Lung (tissue), 12 donors: ENCODE results near the gene HNRNPUL1. TPM values are rescaled to one million over a fixed set of nuclear protein-coding genes. Genes with fewer than 3 reads are reported as not detected.

Source experiments
- ATAC-seq: fragments of 200-7000 bp; cut with Tn5 transposase; one replicate; pipeline ENCODE4 v1.9.1; 2020; ENCODE audit warnings: moderate number of reproducible peaks; ENCODE audit not compliant: insufficient read depth, low FRiP score
- DNase-seq, 3 donors: peaks; one replicate each; pipeline ENCODE4 v3.0.0-alpha.2; 2013 to 2017
- H3K27ac ChIP-seq, 2 donors: one replicate each; pipeline ENCODE4 v1.5.1; 2013; ENCODE audit warnings: mild to moderate bottlenecking in 2 of 2, moderate library complexity in 2 of 2, control low read depth in 1 of 2, inconsistent platforms in 1 of 2, low read depth in 1 of 2, low read length in 1 of 2
- H3K27me3 ChIP-seq, 3 donors: one replicate each; pipeline ENCODE4 v1.5.1; 2013; ENCODE audit warnings: low read length in 2 of 3; ENCODE audit not compliant: control insufficient read depth in 3 of 3, insufficient read depth in 3 of 3
- H3K36me3 ChIP-seq, 4 donors: one replicate each; pipeline ENCODE4 v1.5.1; 2013; ENCODE audit warnings: low read length in 4 of 4, mild to moderate bottlenecking in 1 of 4, moderate library complexity in 1 of 4; ENCODE audit not compliant: control insufficient read depth in 4 of 4, insufficient read depth in 4 of 4
- H3K4me1 ChIP-seq, 5 donors: one replicate each; pipeline ENCODE4 v1.5.1; 2013; ENCODE audit warnings: low read length in 5 of 5, mild to moderate bottlenecking in 2 of 5, moderate library complexity in 1 of 5; ENCODE audit not compliant: control insufficient read depth in 5 of 5, insufficient read depth in 5 of 5
- H3K4me3 ChIP-seq: one replicate; pipeline ENCODE4 v1.5.1; 2013; ENCODE audit warnings: mild to moderate bottlenecking, control low read depth, moderate library complexity
- H3K9ac ChIP-seq, 2 donors: one replicate each; pipeline ENCODE4 v1.5.1; 2013; ENCODE audit warnings: low read length in 2 of 2, control low read depth in 1 of 2; ENCODE audit not compliant: insufficient read depth in 1 of 2
- H3K9me3 ChIP-seq, 4 donors: one replicate each; pipeline ENCODE4 v1.5.1; 2013; ENCODE audit warnings: low read length in 3 of 4, mild to moderate bottlenecking in 1 of 4, moderate library complexity in 1 of 4; ENCODE audit not compliant: control insufficient read depth in 4 of 4, insufficient read depth in 3 of 4
- CTCF ChIP-seq: IDR thresholded peaks from 2 replicates; pipeline ENCODE4 v1.5.1; 2012; ENCODE audit warnings: mild to moderate bottlenecking; ENCODE audit errors: control extremely low read depth, extremely low read depth
- WGBS, 2 donors: extraction: QIAGEN DNeasy Blood & Tissue Kit; methylation state at CpG; one replicate each; pipeline ENCODE4 v1.1.7; 2013; 5-methylcytosine and 5-hydroxymethylcytosine counted together
- polyA plus RNA-seq, 2 donors: library from polyadenylated mRNA; stranded (reverse); fragments of 200-250 nt; gene quantifications; one replicate each; pipeline ENCODE4 v1.2.1, GENCODE V29; 2013
- total RNA-seq, 2 donors: library from RNA; depleted of rRNA in 1 of 2; stranded (reverse); fragments of >200 nt in 1 of 2; gene quantifications; one replicate each; pipeline ENCODE4 v1.2.1, GENCODE V29; 2014 to 2021
- donor health status: control.
- donor health status: control.
- donor health status: Bipolar disorder and iron deficiency.
- donor health status: healthy.
- donor health status: DM: yes; HTN: yes; CAD: no.

Gene HNRNPUL1
- total and polyA plus RNA-seq, 4 donors: 92.2 to 198 (median 144) TPM

- no peak overlapping the region for H3K27ac ChIP-seq
- no peaks in the 10 kb centered on the region for H3K9me3 ChIP-seq
- H3K36me3 ChIP-seq: peaks cover 65 to 81% (median 75%) of the 10 kb centered on the region in 4 donors
- DNase-seq: no peak
- no peaks in the 10 kb centered on the region for H3K4me1 ChIP-seq
- 91 to 94% methylated on average over 6 of the region's 6 CpGs for WGBS, 2 donors
- no peaks in the 10 kb centered on the region for H3K27me3 ChIP-seq
- no peak overlapping the region for H3K9ac ChIP-seq
- TF ChIP-seq CTCF: no peak
- ATAC-seq: no peak
- no peak overlapping the region for H3K4me3 ChIP-seq
Observed at GRCh38 chr19:41273076-41273475, 8.9 kb downstream of the HNRNPUL1 start.

GRCh38 chr19:41274802-41275201 is 10.6 kb downstream of the HNRNPUL1 start:
- no peak overlapping the region for H3K27ac ChIP-seq
- H3K4me1 ChIP-seq: no peaks in the 10 kb centered on the region
- peaks cover 73 to 78% (median 75%) of the 10 kb centered on the region in 4 donors for H3K36me3 ChIP-seq
- H3K9me3 ChIP-seq: no peaks in the 10 kb centered on the region
- DNase-seq: no peak
- H3K9ac ChIP-seq: no peak overlapping the region
- 95 to 99% methylated on average over 5 of the region's 5 CpGs for WGBS, 2 donors
- no peak overlapping the region for H3K4me3 ChIP-seq
- no peaks in the 10 kb centered on the region for H3K27me3 ChIP-seq
- ATAC-seq: no peak
- no peak for TF ChIP-seq CTCF

GRCh38 chr19:41276231-41276630 is 12.1 kb downstream of the HNRNPUL1 start:
- ATAC-seq: no peak

More at GRCh38 chr19:41276231-41276630, 12.1 kb downstream of the HNRNPUL1 start:
- H3K4me1 ChIP-seq: no peaks in the 10 kb centered on the region
- H3K27ac ChIP-seq: no peak overlapping the region
- TF ChIP-seq CTCF: no peak
- H3K9me3 ChIP-seq: no peaks in the 10 kb centered on the region
- no peak for DNase-seq
- H3K27me3 ChIP-seq: no peaks in the 10 kb centered on the region
- whole genome bisulfite sequencing, 2 donors: 47 to 66% methylated on average over 3 of the region's 3 CpGs
- H3K36me3 ChIP-seq: peaks cover 72 to 82% (median 80%) of the 10 kb centered on the region in 4 donors
- no peak overlapping the region for H3K9ac ChIP-seq
- H3K4me3 ChIP-seq: no peak overlapping the region
